ENCODE results near the gene SLC39A13. TPM values are rescaled to one million over a fixed set of nuclear protein-coding genes. Genes with fewer than 3 reads are reported as not detected.

SLC39A13 gene
- total and polyA plus RNA-seq, 7 experiments from 2014 or later, result 21.4 to 60.4 (median 40.7) TPM

DNA sequence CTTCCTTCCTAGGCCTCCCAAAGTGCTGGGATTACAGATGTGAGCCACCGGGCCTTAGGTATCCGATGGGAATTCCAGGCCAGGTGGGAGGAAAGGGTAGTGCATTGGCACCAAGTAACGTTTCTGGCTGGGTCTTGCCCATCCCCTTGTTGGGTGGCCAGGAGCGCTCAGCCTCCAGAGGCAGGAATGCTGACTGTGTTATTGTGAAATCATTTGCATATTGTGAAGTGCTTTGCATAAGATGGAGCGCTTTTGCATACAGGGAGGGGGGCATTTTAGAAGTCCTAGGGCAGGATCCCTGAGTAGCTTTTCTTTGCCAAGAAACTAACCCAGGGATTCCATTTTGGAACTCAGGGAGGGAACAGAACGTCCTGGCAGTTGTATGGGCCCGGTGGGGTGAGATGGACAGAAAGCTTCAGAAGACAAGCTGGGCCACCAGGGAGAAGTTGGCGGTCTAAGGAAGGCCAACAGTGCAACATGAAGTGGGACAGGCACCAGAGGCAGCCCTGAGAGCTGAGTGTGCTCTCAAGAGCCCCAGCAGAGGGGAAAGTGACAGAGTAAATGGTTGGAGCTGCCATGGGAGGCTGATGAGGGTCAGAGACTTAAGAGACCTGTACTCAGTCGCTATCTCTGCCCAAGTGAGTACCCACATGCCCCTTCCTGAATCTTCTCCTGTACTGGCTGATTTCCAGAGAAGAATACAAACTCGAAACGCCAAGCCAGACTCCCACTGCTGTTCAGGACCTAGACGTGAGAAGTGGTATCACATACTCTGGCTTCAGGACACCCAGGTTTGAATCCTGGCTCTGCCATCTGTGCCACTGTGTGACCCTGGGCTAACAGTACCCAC is 1.3 kb upstream of the SLC39A13 start:
- Histone ChIP-seq H3K4me3 (ENCODE audit: low read length) (peak overlapping the region; percentile 57), H3K9me3 (ENCODE audit: control insufficient read depth in 2 of 3, low read length in 3 of 3) (no peaks in the 10 kb centered on the region), H3K27me3 (ENCODE audit: control insufficient read depth in 2 of 2, insufficient read depth in 2 of 2, low read length in 2 of 2) (no peaks in the 10 kb centered on the region), H3K4me1 (ENCODE audit: control insufficient read depth in 2 of 2, insufficient read depth in 2 of 2, low read length in 2 of 2) (peaks cover 8 to 13% of the 10 kb centered on the region in 2 donors), H3K27ac (ENCODE audit: low read depth, low read length) (peak overlapping the region; percentile 82), H3K36me3 (ENCODE audit: control insufficient read depth in 2 of 3, insufficient read depth in 3 of 3, low read length in 3 of 3) (peaks cover 0 to 10% (median 0%) of the 10 kb centered on the region in 3 experiments)
- ATAC-seq (no peak), DNase-seq (no peak)
- H3K9me3 Mint-ChIP-seq, result no peaks in the 10 kb centered on the region
- H3K36me3 Mint-ChIP-seq, result no peaks in the 10 kb centered on the region
- peak overlapping the region; percentile 84 to 98 (median 92) for H3K27ac Mint-ChIP-seq
- ChIA-PET POLR2A (interaction anchor here (0.8 to 4.3 kb wide), 7 partner anchors 10 to 33 kb away, joined by 3 to 40 read pairs (median 7); partner anchors contain the start of gene SPI1), CTCF (interaction anchor here (1.0 to 8.3 kb wide), 4 partner anchors 14 to 136 kb away, joined by 3 to 140 read pairs (median 5); partner anchors contain the start of gene SPI1)
- H3K27me3 Mint-ChIP-seq, result no peaks in the 10 kb centered on the region
- H3K4me1 Mint-ChIP-seq, result peaks cover 4 to 23% (median 21%) of the 10 kb centered on the region in 7 donors
- intact Hi-C loops (cut with micrococcal nuclease), result loop anchor here in 1 of 2 donors (5.0 to 10.0 kb wide), 2 partner anchors 192 to 230 kb away; partner anchors contain the start of genes ARFGAP2 and DDB2
- peak overlapping the region; percentile 82 to 97 (median 88) for H3K4me3 Mint-ChIP-seq

DNA sequence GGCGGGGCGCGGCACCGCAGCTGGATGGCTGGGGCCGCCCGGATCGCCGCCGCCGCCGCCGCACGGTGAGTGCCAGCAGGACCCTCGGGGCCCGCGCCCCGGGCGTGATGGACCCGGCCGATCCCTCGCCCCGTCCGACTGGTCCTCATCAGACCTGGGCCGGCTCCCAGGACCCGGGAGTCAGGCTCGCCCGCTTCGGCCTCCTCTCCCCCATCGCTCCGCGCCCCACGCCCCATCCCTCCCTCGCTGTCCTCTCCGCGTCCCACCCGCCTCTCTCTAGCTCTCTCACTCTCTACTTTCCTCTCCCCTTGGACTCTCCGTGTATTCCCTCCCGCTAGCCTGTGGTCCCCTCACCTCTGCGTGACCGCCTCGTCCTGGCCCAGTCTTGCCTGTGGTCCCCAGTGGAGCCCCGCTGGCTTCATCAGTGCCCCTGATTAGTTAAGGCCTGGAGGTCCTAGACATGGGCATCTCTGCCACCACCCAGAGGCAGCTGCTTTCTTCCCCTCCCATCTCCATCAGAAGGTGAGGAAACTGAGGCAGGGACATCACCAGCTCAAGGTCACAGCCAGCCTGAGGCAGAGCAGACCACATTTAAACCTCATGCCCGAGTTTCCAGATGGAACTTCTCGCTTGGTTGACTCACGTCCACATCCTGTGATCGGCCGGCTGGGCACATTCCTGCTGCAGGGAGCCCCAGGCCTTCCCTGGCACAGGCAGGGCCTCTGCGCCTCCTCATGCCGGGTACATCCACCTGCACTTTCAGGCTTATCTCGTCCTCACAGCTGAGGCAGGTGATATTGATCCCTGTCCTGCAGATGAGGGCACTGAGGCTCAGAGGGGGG is 429 bp downstream of the SLC39A13 start:
- H3K9me3 Mint-ChIP-seq, result no peaks in the 10 kb centered on the region
- Histone ChIP-seq H3K36me3 (ENCODE audit: control insufficient read depth in 2 of 3, insufficient read depth in 3 of 3, low read length in 3 of 3) (peaks cover 0 to 17% (median 0%) of the 10 kb centered on the region in 3 experiments), H3K4me1 (ENCODE audit: control insufficient read depth in 2 of 2, insufficient read depth in 2 of 2, low read length in 2 of 2) (peaks cover 8 to 13% of the 10 kb centered on the region in 2 donors), H3K27ac (ENCODE audit: low read depth, low read length) (peak overlapping the region; percentile 83), H3K9me3 (ENCODE audit: control insufficient read depth in 2 of 3, low read length in 3 of 3) (no peaks in the 10 kb centered on the region), H3K27me3 (ENCODE audit: control insufficient read depth in 2 of 2, insufficient read depth in 2 of 2, low read length in 2 of 2) (no peaks in the 10 kb centered on the region), H3K4me3 (ENCODE audit: low read length) (peak overlapping the region; percentile 71)
- CTCF ChIA-PET, result interaction anchor here (0.9 to 8.3 kb wide), 3 partner anchors 17 to 37 kb away, joined by 3 to 140 read pairs (median 3); partner anchors contain the start of gene PSMC3
- H3K4me3 Mint-ChIP-seq, result peak overlapping the region; percentile 87 to 99 (median 91)
- H3K36me3 Mint-ChIP-seq, result peaks cover 0 to 3% (median 0%) of the 10 kb centered on the region in 5 donors
- peaks cover 4 to 25% (median 21%) of the 10 kb centered on the region in 7 donors for H3K4me1 Mint-ChIP-seq
- intact Hi-C loops (cut with micrococcal nuclease), result loop anchor here (1.0 to 10.0 kb wide), 12 partner anchors 15 to 473 kb away; partner anchors contain the start of genes CSTPP1 (in 2 of the 2), DDB2 (in 2 of the 2), PSMC3 (in 2 of the 2) and ACP2 (in 1 of the 2)
- no peak for ATAC-seq
- peak in 3 of 9 donors; percentile 23 to 27 (median 24) for DNase-seq
- H3K27me3 Mint-ChIP-seq, result no peaks in the 10 kb centered on the region
- peak overlapping the region; percentile 88 to 96 (median 92) for H3K27ac Mint-ChIP-seq
- POLR2A ChIA-PET, result interaction anchor here (0.5 to 4.3 kb wide), 7 partner anchors 9 to 191 kb away, joined by 3 to 40 read pairs (median 7); partner anchors contain the start of genes ACP2 and MADD

GRCh38 chr11:47409440-47410369 is 1.3 kb downstream of the SLC39A13 start:
- peaks cover 0 to 26% (median 0%) of the 10 kb centered on the region in 3 experiments for H3K36me3 ChIP-seq (ENCODE audit: control insufficient read depth in 2 of 3, insufficient read depth in 3 of 3, low read length in 3 of 3)
- H3K27me3 Mint-ChIP-seq, result no peaks in the 10 kb centered on the region
- H3K9me3 ChIP-seq (ENCODE audit: control insufficient read depth in 2 of 3, low read length in 3 of 3), result no peaks in the 10 kb centered on the region
- H3K27me3 ChIP-seq (ENCODE audit: control insufficient read depth in 2 of 2, insufficient read depth in 2 of 2, low read length in 2 of 2), result no peaks in the 10 kb centered on the region
- peak overlapping the region; percentile 83 for H3K27ac ChIP-seq (ENCODE audit: low read depth, low read length)
- peak overlapping the region; percentile 71 for H3K4me3 ChIP-seq (ENCODE audit: low read length)
- peaks cover 4 to 28% (median 21%) of the 10 kb centered on the region in 7 donors for H3K4me1 Mint-ChIP-seq
- peaks cover 8 to 13% of the 10 kb centered on the region in 2 donors for H3K4me1 ChIP-seq (ENCODE audit: control insufficient read depth in 2 of 2, insufficient read depth in 2 of 2, low read length in 2 of 2)
- no peak for DNase-seq
- H3K9me3 Mint-ChIP-seq, result no peaks in the 10 kb centered on the region
- H3K4me3 Mint-ChIP-seq, result peak overlapping the region; percentile 87 to 99 (median 91)
- peaks cover 0 to 8% (median 0%) of the 10 kb centered on the region in 5 donors for H3K36me3 Mint-ChIP-seq
- no peak for ATAC-seq
- ChIA-PET CTCF (interaction anchor here (0.5 to 8.3 kb wide), 7 partner anchors 15 to 181 kb away, joined by 3 to 140 read pairs (median 3); partner anchors contain the start of gene PSMC3), POLR2A (interaction anchor here (0.6 to 4.3 kb wide), 4 partner anchors 10 to 160 kb away, joined by 3 to 40 read pairs (median 16); no protein-coding TSS in a partner anchor)
- intact Hi-C loops (cut with micrococcal nuclease), result loop anchor here (2.0 to 10.0 kb wide), 4 partner anchors 195 to 582 kb away; partner anchors contain the start of genes ARFGAP2 (in 1 of the 2), CSTPP1 (in 1 of the 2) and DDB2 (in 1 of the 2)
- peak overlapping the region; percentile 88 to 96 (median 92) for H3K27ac Mint-ChIP-seq

GRCh38 chr11:47410370-47411264 is 2.2 kb downstream of the SLC39A13 start:
- Histone ChIP-seq H3K9me3 (ENCODE audit: control insufficient read depth in 2 of 3, low read length in 3 of 3) (no peaks in the 10 kb centered on the region), H3K27ac (ENCODE audit: low read depth, low read length) (no peak overlapping the region), H3K4me1 (ENCODE audit: control insufficient read depth in 2 of 2, insufficient read depth in 2 of 2, low read length in 2 of 2) (peaks cover 8 to 13% of the 10 kb centered on the region in 2 donors), H3K36me3 (ENCODE audit: control insufficient read depth in 2 of 3, insufficient read depth in 3 of 3, low read length in 3 of 3) (peaks cover 0 to 35% (median 0%) of the 10 kb centered on the region in 3 experiments), H3K4me3 (ENCODE audit: low read length) (no peak overlapping the region), H3K27me3 (ENCODE audit: control insufficient read depth in 2 of 2, insufficient read depth in 2 of 2, low read length in 2 of 2) (no peaks in the 10 kb centered on the region)
- intact Hi-C loops (cut with micrococcal nuclease), result loop anchor here in 1 of 2 donors (5.0 kb wide), 1 partner anchor 583 kb away; no protein-coding TSS in a partner anchor
- peaks cover 4 to 28% (median 21%) of the 10 kb centered on the region in 7 donors for H3K4me1 Mint-ChIP-seq
- peaks cover 0 to 12% (median 0%) of the 10 kb centered on the region in 5 donors for H3K36me3 Mint-ChIP-seq
- ChIA-PET POLR2A (interaction anchor here (0.6 to 4.3 kb wide), 6 partner anchors 10 to 161 kb away, joined by 3 to 40 read pairs (median 9); no protein-coding TSS in a partner anchor), CTCF (interaction anchor here (0.5 to 8.3 kb wide), 16 partner anchors 7 to 238 kb away, joined by 3 to 140 read pairs (median 4); partner anchors contain the start of gene ARFGAP2)
- no peak for ATAC-seq
- peak overlapping the region in 2 of 9 donors; percentile 31 to 43 for H3K27ac Mint-ChIP-seq
- DNase-seq, result no peak
- no peaks in the 10 kb centered on the region for H3K9me3 Mint-ChIP-seq
- no peaks in the 10 kb centered on the region for H3K27me3 Mint-ChIP-seq
- peak overlapping the region in 3 of 10 donors; percentile 13 to 97 (median 73) for H3K4me3 Mint-ChIP-seq

Data from naive thymus-derived CD4-positive, alpha-beta T cell (primary cell).